NOMO-1 treated with DMSO at 0.1 percent for 48 hours (cell line): ENCODE results near the gene ZBTB20.

Experiments
- DNase-seq: peaks from one replicate; lab custom pipeline; 2025; ENCODE audit not compliant: unreplicated experiment; lab: John Stamatoyannopoulos, UW

Gene ZBTB20

GRCh38 chr3:114877378-114878113 lies 269.5 kb downstream of the ZBTB20 start:
- no peak for DNase-seq

- no peak for DNase-seq
Observed at GRCh38 chr3:114874522-114874971, 272.5 kb downstream of the ZBTB20 start.

GRCh38 chr3:114873591-114873990 lies 273.5 kb downstream of the ZBTB20 start:
- DNase-seq: no peak

GRCh38 chr3:114872588-114872987 lies 274.5 kb downstream of the ZBTB20 start:
- DNase-seq: no peak

- no peak for DNase-seq
Observed at GRCh38 chr3:114872050-114872449, 275.0 kb downstream of the ZBTB20 start.

GRCh38 chr3:114867835-114868503 lies 279.1 kb downstream of the ZBTB20 start:
- no peak for DNase-seq

GRCh38 chr3:114867359-114867758 lies 279.7 kb downstream of the ZBTB20 start:
- DNase-seq: no peak

- no peak for DNase-seq
Observed at GRCh38 chr3:114866430-114866829, 280.7 kb downstream of the ZBTB20 start.

GRCh38 chr3:114864970-114865369 lies 282.1 kb downstream of the ZBTB20 start:
- DNase-seq: no peak

- no peak for DNase-seq
Observed at GRCh38 chr3:114863848-114864247, 283.2 kb downstream of the ZBTB20 start.

- no peak for DNase-seq
Observed at GRCh38 chr3:114861666-114862065, 285.4 kb downstream of the ZBTB20 start.

GRCh38 chr3:114860531-114860930 lies 286.6 kb downstream of the ZBTB20 start:
- DNase-seq: no peak

- no peak for DNase-seq
Observed at GRCh38 chr3:114858329-114858728, 288.8 kb downstream of the ZBTB20 start.

- DNase-seq: no peak
Observed at GRCh38 chr3:114857299-114857701, 289.8 kb downstream of the ZBTB20 start.

GRCh38 chr3:114856835-114857234 lies 290.3 kb downstream of the ZBTB20 start:
- DNase-seq: no peak

GRCh38 chr3:114855839-114856238 lies 291.2 kb downstream of the ZBTB20 start:
- no peak for DNase-seq

GRCh38 chr3:114852966-114853365 lies 294.1 kb downstream of the ZBTB20 start:
- DNase-seq: no peak

GRCh38 chr3:114850898-114851297 lies 296.2 kb downstream of the ZBTB20 start:
- no peak for DNase-seq

- DNase-seq: no peak
Observed at GRCh38 chr3:114848643-114849350, 298.3 kb downstream of the ZBTB20 start.

- DNase-seq: no peak
Observed at GRCh38 chr3:114848082-114848481, 299.0 kb downstream of the ZBTB20 start.

- DNase-seq: no peak
Observed at GRCh38 chr3:114847564-114847963, 299.5 kb downstream of the ZBTB20 start.

- no peak for DNase-seq
Observed at GRCh38 chr3:114846779-114847178, 300.3 kb downstream of the ZBTB20 start.
